NCI-H510A treated with DMSO at 0.1 percent for 48 hours (cell line): ENCODE data around the gene LSR.

Experiments used
- DNase-seq: peaks from one replicate; lab custom pipeline; 2025; lab: John Stamatoyannopoulos, UW

Gene LSR

GRCh38 chr19:35302446-35302845 is 53.6 kb downstream of the LSR start:
- no peak for DNase-seq

GRCh38 chr19:35303357-35303915 is 54.6 kb downstream of the LSR start:
- DNase-seq, result no peak

DNA sequence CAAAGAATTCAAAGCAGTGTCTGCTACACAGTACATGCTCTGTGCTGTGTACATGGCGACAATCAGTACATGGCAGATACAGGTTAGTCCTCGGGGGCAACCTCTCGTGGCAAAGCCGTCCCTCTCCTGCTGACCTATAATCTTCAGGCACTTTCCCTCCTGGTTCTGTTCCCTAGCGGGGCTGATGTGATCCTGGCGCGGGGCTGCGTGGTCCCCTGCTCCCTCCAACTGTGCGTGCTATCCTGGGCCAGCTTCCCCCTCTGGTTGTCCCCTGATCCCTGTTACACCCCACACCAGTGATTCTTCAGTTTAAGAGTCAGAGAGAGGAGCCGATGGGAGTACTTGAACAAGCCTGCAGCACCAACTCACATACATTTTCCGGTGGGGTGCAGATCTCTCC is 55.2 kb downstream of the LSR start:
- DNase-seq, result no peak

GRCh38 chr19:35305181-35305580 is 56.4 kb downstream of the LSR start:
- no peak for DNase-seq

GRCh38 chr19:35306473-35307246 is 57.9 kb downstream of the LSR start:
- no peak for DNase-seq

GRCh38 chr19:35307931-35308330 is 59.1 kb downstream of the LSR start:
- DNase-seq, result no peak

- DNase-seq, result no peak
These were observed 60.1 kb downstream of the LSR start for GRCh38 chr19:35308910-35309309.

DNA sequence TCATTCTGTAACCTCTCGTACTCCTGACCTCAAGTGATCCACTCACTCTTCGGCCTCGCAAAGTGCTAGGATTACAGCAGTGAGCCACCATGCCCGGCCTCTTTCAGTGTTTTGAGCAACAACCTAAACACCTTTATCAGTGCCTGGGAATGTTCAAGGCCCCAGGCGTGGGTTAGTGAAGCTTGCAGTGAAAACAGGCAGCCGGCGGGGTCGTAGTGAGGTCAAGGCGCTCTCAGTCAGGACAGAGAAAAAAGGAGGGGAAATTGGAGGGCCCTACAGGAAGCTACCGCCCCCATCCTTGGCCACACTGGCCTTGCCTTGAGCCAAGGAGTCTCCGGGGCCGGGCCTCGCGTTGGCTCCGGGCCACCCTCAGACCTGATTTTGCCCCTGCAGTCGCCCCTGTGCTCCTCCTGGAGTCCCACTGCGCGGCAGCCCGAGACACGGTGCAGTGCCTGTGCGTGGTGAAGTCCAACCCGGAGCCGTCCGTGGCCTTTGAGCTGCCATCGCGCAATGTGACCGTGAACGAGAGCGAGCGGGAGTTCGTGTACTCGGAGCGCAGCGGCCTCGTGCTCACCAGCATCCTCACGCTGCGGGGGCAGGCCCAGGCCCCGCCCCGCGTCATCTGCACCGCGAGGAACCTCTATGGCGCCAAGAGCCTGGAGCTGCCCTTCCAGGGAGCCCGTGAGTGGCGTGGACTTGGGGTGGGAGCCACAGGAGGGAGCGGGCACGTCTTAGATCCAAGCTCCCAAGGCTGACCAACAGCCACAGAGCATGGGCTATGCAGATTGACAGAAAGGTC is 60.9 kb downstream of the LSR start:
- DNase-seq, result no peak

- DNase-seq, result no peak
These were observed 61.5 kb downstream of the LSR start for GRCh38 chr19:35310331-35310730.

DNA sequence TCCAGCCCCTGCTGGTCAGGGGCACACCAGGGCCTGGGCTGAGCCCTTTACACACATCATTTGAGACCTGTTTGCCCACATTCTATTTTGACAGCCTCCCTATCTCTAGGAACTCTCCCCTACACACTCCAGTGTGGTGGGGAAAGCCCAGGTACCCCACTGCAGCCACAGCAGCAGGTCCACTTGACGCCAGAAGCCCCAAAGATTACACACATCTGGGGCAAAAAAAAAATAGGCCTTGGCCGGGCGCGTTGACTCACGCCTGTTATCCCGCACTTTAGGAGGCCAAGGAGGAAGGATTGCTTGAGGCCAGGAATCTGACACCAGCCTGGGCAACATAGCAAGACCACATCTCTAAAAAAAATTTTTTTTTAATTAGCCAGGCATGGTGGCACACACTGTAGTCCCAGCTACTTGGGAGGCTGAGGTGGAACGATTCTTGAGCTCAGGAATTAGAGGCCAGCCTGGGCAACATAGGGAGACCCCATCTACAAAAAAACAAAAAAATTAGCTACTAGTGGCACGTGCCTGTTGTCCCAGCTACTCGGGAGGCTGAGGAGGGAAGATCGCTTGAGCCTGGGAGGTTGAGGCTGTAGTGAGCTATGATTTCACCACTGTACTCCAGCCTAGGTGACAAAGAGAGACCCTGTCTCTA is 62.1 kb downstream of the LSR start:
- DNase-seq, result no peak

GRCh38 chr19:35311901-35312665 is 63.3 kb downstream of the LSR start:
- DNase-seq, result no peak

GRCh38 chr19:35313587-35313986 is 64.8 kb downstream of the LSR start:
- no peak for DNase-seq

- DNase-seq, result no peak
These were observed 65.2 kb downstream of the LSR start for GRCh38 chr19:35314031-35314430.

DNA sequence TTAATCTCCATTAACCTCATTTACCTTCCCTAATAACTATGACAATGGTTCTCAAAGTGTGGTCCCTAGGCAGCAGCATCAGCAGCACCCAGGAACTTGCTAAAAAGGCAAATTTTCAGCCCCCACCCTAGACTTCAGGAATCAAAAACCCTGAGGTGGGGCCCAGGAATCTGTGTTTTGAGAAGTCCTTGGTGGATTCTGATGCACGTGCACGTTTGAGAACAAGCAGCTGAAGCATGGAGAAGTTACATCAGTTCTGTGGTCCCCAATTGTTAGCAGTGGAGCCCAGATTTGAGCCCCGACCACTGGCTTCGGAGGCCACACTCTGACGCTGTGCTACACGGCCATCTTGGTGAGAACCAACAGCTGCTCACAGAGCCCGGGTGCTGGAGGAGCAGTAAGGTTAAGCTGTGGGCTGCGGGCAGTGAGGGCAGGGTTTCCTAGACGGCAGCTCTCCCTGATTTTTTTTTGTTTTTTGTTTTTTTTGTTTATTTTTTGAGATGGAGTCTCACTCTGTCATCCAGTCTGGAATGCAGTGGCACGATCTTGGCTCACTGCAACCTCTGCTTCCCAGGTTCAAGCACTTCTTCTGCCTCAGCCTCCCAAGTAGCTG is 66.2 kb downstream of the LSR start:
- DNase-seq, result no peak

GRCh38 chr19:35315883-35316282 is 67.1 kb downstream of the LSR start:
- no peak for DNase-seq

- no peak for DNase-seq
These were observed 67.8 kb downstream of the LSR start for GRCh38 chr19:35316560-35316959.
